ENCODE results near the gene TMEM79.

DNA sequence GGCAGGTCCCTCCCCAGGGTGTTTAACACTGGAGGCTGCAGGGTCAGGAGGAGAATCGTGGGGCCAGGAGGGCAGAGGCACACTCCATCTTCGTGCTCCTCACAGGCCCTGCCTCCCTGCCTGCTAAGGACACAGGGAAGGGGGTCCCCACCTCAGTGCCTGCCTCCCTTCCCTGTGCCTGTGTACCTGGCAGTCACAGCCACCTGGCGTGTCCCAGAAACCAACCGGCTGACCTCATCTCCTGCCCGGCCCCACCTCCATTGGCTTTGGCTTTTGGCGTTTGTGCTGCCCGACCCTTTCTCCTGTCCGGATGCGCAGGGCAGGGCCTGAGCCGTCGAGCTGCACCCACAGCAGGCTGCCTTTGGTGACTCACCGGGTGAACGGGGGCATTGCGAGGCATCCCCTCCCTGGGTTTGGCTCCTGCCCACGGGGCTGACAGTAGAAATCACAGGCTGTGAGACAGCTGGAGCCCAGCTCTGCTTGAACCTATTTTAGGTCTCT is 42.8 kb upstream of the TMEM79 start:
- TF ChIP-seq CTCF (conservative IDR thresholded peaks at IDR 0.05; ENCODE audit: low read length) (no peak), EZH2phosphoT487 (IDR thresholded peaks at IDR 0.05; ENCODE audit: borderline replicate concordance, low read depth, low read length) (no peak)
